Activated CD4-positive, alpha-beta memory T cell treated with anti-CD3 and anti-CD28 coated beads, Interleukin-2, amount 10 ng/mL, durations not matched to agents 7 days and 5 days (primary cell): ENCODE results near the gene NCR1. TPM values are rescaled to one million over a fixed set of nuclear protein-coding genes. Genes with fewer than 3 reads are reported as not detected.
"Not testable (repeated sequence)": the region's sequence is repeated elsewhere in the genome, so short reads cannot be mapped to it uniquely, and the experiment has no call there.

Experiments
- CTCF ChIA-PET: fragments of 350-600 bp; sonication (Branson Sonifier 250); formaldehyde crosslinking; loops from one replicate; lab custom pipeline; 2021; ENCODE audit warnings: antibody characterized with exemption, inconsistent platforms; lab: Charles Lee
- POLR2A ChIA-PET: fragments of 350-600 bp; sonication (Branson Sonifier 250); formaldehyde crosslinking; loops from one replicate; lab custom pipeline; 2021; ENCODE audit warnings: antibody characterized with exemption; lab: Charles Lee
- DNase-seq: peaks from one replicate; pipeline ENCODE4 v3.0.0-alpha.2; 2020
- H3K27ac Mint-ChIP-seq: one replicate; pipeline ENCODE4 v1.8.0; 2021; ENCODE audit warnings: mild to moderate bottlenecking, mixed read lengths
- H3K27me3 Mint-ChIP-seq: one replicate; pipeline ENCODE4 v1.8.0; 2021; ENCODE audit warnings: mixed read lengths
- H3K36me3 Mint-ChIP-seq: one replicate; pipeline ENCODE4 v1.8.0; 2021; ENCODE audit warnings: low read depth, mixed read lengths
- H3K4me1 Mint-ChIP-seq: one replicate; pipeline ENCODE4 v1.8.0; 2021; ENCODE audit warnings: mixed read lengths
- H3K4me3 Mint-ChIP-seq: one replicate; pipeline ENCODE4 v1.8.0; 2021; ENCODE audit warnings: mild to moderate bottlenecking, mixed read lengths
- H3K9me3 Mint-ChIP-seq: one replicate; pipeline ENCODE4 v1.8.0; 2021; ENCODE audit warnings: mixed read lengths
- total RNA-seq, 2 experiments: library from RNA; stranded (reverse); gene quantifications; one replicate each; pipeline ENCODE4 v1.2.3, GENCODE V29; 2021

Gene NCR1
- total RNA-seq, 2 experiments from 2014 or later: not detected

DNA sequence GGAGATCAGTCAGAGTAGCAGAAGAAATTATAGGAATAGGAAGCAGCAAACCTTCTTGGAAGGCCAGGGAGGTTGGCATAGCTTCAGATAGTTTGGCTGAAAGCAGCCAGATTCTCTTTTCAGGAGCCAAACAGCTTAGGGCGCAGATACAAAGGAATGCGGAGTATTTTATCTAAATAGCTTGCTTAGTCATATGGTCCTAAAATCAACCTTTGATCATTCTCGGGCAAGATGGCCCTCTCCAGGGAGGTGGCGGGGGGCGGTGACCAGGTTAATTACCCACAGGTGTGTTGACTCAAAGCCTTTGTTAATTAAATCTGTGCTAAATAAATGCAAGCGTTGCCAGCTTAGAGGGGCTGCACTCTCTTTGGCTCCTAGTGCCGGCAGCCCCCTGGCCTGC is 12.5 kb upstream of the NCR1 start:
- Mint-ChIP-seq H3K27ac (no peak overlapping the region), H3K36me3 (no peaks in the 10 kb centered on the region), H3K9me3 (no peaks in the 10 kb centered on the region), H3K4me3 (no peak overlapping the region), H3K27me3 (peaks cover 5% of the 10 kb centered on the region), H3K4me1 (no peaks in the 10 kb centered on the region)
- POLR2A ChIA-PET: no interaction called here
- DNase-seq: no peak
- CTCF ChIA-PET: no interaction called here

DNA sequence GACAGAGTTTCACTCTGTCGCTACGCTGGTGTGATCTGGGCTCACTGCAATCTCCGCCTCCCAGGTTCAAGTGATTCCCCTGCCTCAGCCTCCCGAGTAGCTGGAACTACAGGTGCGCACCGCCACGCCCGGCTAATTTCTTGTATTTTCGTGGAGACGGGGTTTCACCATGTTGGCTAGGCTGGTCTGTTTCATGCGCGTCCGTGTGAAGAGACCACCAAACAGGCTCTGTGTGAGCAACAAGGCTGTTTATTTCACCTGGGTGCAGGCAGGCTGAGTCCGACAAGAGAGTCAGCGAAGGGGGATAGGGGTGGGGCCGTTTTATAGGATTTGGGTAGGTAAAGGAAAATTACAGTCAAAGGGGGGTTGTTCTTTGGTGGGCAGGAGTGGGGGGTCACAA is 11.8 kb upstream of the NCR1 start:
- H3K4me1 Mint-ChIP-seq, H3K27ac Mint-ChIP-seq, CTCF ChIA-PET, POLR2A ChIA-PET, H3K9me3 Mint-ChIP-seq, H3K27me3 Mint-ChIP-seq, H3K36me3 Mint-ChIP-seq, DNase-seq, H3K4me3 Mint-ChIP-seq: not testable (repeated sequence)

DNA sequence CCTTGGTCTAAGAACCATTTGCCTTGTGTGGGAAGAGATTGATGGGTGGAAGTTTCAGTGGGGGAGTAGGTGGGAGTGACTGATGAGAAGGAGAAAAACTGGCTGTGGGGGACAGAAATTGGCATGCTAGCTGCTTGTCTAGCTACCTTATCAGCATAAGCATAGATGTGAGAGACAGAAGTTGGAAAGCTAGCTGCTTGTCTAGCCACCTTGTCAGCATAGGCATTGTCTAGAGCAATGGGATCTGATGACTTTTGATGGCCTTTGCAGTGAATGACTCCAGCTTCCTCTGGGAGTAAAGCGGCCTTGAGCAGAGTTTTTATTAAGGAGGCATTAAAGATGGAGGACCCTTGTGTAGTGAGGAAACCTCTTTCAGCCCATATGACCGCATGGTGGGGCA is 9.9 kb upstream of the NCR1 start:
- ChIA-PET CTCF (no interaction called here), POLR2A (no interaction called here)
- Mint-ChIP-seq H3K4me3 (no peak overlapping the region), H3K4me1 (no peaks in the 10 kb centered on the region), H3K36me3 (no peaks in the 10 kb centered on the region), H3K27ac (no peak overlapping the region), H3K9me3 (no peaks in the 10 kb centered on the region), H3K27me3 (peaks cover 5% of the 10 kb centered on the region)
- no peak for DNase-seq

DNA sequence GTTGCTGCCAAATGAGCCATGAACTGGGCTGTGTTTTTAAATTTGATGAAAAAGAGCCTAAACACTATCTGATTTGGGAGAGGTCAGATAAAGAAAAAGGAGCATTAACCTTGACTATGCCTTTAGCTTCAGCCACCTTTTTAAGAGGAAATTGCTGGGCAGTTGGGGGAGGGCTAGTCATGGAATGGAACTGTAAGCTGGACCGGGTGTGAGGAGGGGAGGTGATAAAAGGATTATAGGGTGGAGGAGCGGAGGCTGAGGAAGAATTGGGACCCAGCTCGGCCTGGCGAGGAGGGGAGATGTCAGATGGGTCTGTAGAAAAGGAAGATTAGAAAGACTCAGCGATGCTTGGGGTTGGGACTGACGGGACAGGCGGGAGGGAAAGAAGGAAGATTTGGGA is 7.3 kb upstream of the NCR1 start:
- H3K36me3 Mint-ChIP-seq, H3K4me3 Mint-ChIP-seq, H3K4me1 Mint-ChIP-seq, POLR2A ChIA-PET, DNase-seq, H3K27me3 Mint-ChIP-seq, CTCF ChIA-PET, H3K9me3 Mint-ChIP-seq, H3K27ac Mint-ChIP-seq: not testable (repeated sequence)

DNA sequence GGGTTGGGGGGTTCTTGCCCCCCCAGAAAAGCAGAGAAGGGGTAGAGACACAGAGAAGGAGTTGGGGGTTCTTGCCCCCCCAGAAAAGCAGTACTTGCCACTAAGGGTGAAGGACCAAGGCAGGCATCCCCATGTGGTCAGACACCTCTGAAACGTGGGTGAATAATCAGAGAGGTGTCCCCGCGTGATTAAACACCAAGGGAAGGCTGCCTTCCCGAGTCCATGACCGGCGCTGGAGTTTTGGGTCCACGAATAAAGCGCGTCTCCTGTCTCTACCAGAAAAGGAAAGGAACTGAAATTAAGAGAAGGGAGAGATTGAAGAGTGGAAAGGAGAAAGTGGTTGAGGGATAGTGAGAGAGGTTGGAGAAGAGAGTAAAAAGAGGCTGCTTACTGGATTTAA is 6.3 kb upstream of the NCR1 start:
- POLR2A ChIA-PET, H3K4me1 Mint-ChIP-seq, H3K27ac Mint-ChIP-seq, H3K27me3 Mint-ChIP-seq, H3K36me3 Mint-ChIP-seq, CTCF ChIA-PET, H3K9me3 Mint-ChIP-seq, H3K4me3 Mint-ChIP-seq, DNase-seq: not testable (repeated sequence)

DNA sequence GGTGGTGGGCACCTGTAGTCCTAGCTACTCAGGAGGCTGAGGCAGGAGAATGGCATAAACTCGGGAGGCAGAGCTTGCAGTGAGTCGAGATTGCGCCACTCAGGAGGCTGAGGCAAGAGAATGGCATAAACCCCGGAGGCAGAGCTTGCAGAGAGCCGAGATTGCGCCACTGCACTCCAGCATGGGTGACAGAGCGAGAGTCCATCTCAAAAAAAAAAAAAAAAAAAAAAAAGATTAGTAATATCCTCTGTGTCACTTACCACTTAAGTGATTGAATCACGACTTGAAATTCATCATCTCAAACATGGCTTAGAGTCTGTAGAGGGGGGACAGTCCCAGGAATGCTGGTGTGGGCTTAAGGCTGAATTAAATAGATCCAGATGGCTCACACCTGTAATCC is 4.8 kb upstream of the NCR1 start:
- H3K27ac Mint-ChIP-seq, H3K4me1 Mint-ChIP-seq, H3K9me3 Mint-ChIP-seq, H3K36me3 Mint-ChIP-seq, DNase-seq, POLR2A ChIA-PET, CTCF ChIA-PET, H3K4me3 Mint-ChIP-seq, H3K27me3 Mint-ChIP-seq: not testable (repeated sequence)

DNA sequence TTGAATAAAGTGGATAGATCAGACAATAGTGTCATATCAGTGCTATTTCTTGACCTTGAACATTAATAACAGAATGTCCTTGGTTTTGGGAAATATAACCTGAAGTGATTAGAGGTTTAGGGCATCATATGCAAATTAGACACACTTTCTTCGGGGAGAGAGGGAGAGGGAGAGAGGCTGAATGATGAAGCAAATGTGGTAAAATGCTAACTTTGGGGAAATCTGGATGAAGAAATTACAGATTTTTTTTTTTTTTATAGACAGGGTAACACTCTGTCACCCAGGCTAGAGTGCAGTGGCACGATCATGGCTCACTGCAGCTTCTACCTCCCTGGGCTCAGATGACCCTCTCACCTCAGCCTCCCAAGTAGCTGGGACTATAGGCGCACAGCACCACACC is 3.9 kb upstream of the NCR1 start:
- Mint-ChIP-seq H3K27me3 (peaks cover 6% of the 10 kb centered on the region), H3K4me3 (no peak overlapping the region), H3K4me1 (no peaks in the 10 kb centered on the region), H3K27ac (no peak overlapping the region), H3K9me3 (no peaks in the 10 kb centered on the region), H3K36me3 (no peaks in the 10 kb centered on the region)
- DNase-seq: no peak
- ChIA-PET CTCF (no interaction called here), POLR2A (no interaction called here)

DNA sequence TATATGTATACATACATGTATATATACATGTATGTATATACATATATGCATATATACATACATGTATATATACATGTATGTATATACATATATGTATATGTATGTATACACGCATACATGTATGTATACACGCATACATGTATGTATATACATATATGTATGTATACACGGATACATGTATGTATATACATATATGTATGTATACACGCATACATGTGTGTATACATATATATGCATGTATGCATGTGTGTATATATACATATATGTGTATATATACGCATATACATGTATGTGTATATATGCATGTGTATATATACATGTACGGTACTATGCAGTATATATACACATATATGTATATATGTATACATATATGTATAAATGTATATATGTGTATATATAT is 2.6 kb upstream of the NCR1 start:
- Mint-ChIP-seq H3K27me3 (peaks cover 6% of the 10 kb centered on the region), H3K4me3 (no peak overlapping the region), H3K27ac (no peak overlapping the region), H3K9me3 (no peaks in the 10 kb centered on the region), H3K36me3 (no peaks in the 10 kb centered on the region), H3K4me1 (no peaks in the 10 kb centered on the region)
- CTCF ChIA-PET: no interaction called here
- POLR2A ChIA-PET: no interaction called here
- no peak for DNase-seq

DNA sequence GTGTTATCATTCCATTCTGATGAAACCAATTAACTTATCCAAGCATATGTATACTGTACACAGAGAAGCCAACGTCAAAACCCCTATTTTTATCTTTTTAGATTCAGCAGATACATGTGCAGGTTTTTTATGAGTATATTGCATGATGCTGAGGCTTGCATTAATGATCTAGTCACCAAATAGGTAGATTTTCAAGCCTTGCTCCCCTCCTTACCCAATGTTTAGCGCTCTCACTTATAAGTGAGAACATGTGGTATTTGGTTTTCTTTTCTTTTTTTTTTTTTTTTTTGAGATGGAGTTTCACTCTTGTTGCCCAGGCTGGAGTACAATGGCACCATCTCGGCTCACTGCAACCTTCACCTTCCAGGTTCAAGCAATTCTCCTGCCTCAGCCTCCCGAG is 1.7 kb upstream of the NCR1 start:
- POLR2A ChIA-PET, H3K4me1 Mint-ChIP-seq, H3K27ac Mint-ChIP-seq, H3K4me3 Mint-ChIP-seq, DNase-seq, H3K27me3 Mint-ChIP-seq, H3K9me3 Mint-ChIP-seq, H3K36me3 Mint-ChIP-seq: not testable (repeated sequence)
- CTCF ChIA-PET: interaction anchor here (0.7 kb wide), 1 partner anchor 62 kb away, joined by 3 read pairs; the partner anchor contains the start of gene NLRP2

DNA sequence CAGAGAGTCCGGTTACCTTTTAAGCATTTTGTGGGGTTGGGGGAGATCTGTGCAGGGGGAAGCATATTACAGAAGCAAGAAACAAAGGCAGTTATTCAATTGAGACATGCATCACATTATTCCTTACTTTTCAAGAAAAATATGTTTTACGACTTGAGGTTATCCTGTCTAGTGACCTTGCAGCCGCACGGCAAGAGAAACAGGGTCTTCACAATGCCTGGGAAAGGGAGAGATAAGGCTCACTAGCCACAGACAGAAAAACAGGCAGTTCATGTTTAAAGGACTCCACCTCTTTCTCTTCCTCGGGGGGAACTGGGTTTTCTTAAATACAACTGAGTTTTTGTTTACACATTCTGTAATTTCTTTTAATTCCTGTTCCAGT is 536 bp upstream of the NCR1 start:
- ChIA-PET CTCF (no interaction called here), POLR2A (no interaction called here)
- DNase-seq: no peak
- H3K4me3 Mint-ChIP-seq: no peak overlapping the region
- H3K27me3 Mint-ChIP-seq: peaks cover 3% of the 10 kb centered on the region
- H3K9me3 Mint-ChIP-seq: no peaks in the 10 kb centered on the region
- H3K4me1 Mint-ChIP-seq: no peaks in the 10 kb centered on the region
- no peaks in the 10 kb centered on the region for H3K36me3 Mint-ChIP-seq
- H3K27ac Mint-ChIP-seq: no peak overlapping the region

DNA sequence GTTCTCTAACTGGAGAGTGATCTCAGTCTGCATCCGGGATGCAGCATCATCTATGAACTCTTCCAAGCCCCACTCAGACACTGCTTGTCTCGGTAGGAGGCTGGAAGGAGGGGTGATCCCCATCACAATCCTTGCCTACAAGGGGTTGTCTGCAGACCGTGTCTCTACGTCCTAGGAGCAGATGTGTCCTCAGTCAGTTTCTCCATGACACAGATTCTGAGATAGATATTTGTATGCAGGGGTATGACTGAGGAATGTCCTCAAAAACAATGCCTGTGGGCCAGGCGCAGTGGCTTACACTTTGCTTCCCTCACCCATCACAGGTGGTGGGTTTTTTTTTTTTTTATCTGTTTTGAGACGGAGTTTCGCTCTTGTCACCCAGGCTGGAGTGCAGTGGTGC is 871 bp downstream of the NCR1 start:
- ChIA-PET CTCF (no interaction called here), POLR2A (no interaction called here)
- H3K4me1 Mint-ChIP-seq: no peaks in the 10 kb centered on the region
- H3K27ac Mint-ChIP-seq: no peak overlapping the region
- no peak overlapping the region for H3K4me3 Mint-ChIP-seq
- DNase-seq: no peak
- no peaks in the 10 kb centered on the region for H3K36me3 Mint-ChIP-seq
- H3K27me3 Mint-ChIP-seq: peaks cover 3% of the 10 kb centered on the region
- peaks cover 2% of the 10 kb centered on the region for H3K9me3 Mint-ChIP-seq

DNA sequence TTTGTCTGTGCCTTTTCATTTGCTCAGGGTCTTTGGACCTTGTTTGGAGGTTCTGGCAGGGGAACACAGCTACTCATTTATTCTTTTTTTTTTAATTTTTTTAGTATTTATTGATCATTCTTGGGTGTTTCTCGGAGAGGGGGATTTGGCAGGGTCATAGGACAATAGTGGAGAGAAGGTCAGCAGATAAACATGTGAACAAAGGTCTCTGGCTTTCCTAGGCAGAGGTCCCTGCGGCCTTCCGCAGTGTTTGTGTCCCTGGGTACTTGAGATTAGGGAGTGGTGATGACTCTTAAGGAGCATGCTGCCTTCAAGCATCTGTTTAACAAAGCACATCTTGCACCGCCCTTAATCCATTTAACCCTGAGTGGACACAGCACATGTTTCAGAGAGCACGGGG is 2.0 kb downstream of the NCR1 start:
- H3K36me3 Mint-ChIP-seq, H3K4me1 Mint-ChIP-seq, POLR2A ChIA-PET, CTCF ChIA-PET, H3K27ac Mint-ChIP-seq, H3K9me3 Mint-ChIP-seq, DNase-seq, H3K4me3 Mint-ChIP-seq, H3K27me3 Mint-ChIP-seq: not testable (repeated sequence)

DNA sequence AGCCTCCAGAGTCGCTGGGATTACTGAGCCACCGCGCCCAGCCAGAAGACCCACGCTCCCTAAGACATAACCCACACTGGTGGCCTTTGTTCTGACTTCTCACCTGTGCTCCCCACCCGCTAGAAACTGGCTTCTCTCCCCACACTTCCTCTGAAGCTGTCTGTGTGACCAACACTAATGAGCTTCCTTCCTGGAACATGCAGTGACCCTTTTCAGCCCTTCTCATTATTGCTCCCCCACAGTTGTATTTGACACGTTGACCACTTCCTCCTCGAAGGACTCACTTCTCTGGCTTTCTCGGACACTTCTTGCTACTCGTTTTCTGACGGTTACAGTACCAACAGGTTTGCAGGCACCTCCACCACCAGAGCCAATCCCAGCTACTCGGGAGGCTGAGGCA is 10.9 kb downstream of the NCR1 start:
- ChIA-PET POLR2A (no interaction called here), CTCF (interaction anchor here (1.6 kb wide), 1 partner anchor 243 kb away, joined by 5 read pairs; no protein-coding TSS in a partner anchor)

DNA sequence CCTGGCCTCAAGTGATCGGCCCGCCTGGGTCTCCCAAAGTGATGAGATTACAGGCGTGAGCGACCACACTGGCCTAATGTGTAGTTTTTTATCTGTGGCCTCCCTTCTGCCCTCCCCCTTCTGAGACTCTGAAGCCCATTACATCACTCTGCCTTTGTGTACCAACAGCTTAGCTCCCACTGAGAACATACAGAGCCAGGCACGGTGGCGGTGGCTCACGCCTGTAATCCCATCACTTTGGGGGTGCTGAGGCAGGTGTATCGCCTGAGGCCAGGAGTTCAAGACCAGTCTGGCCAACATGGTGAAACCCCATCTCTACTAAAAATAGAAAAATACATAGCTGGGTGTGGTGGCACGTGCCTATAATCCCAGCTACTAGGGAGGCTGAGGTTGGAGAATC is 12.6 kb downstream of the NCR1 start:
- Mint-ChIP-seq H3K4me1 (peaks cover 8% of the 10 kb centered on the region), H3K9me3 (no peaks in the 10 kb centered on the region), H3K27ac (no peak overlapping the region), H3K36me3 (no peaks in the 10 kb centered on the region), H3K27me3 (peaks cover 2% of the 10 kb centered on the region), H3K4me3 (no peak overlapping the region)
- DNase-seq: no peak
- ChIA-PET CTCF (interaction anchor here (0.9 to 1.6 kb wide), 3 partner anchors 37 to 244 kb away, joined by 3 to 7 read pairs (median 5); no protein-coding TSS in a partner anchor), POLR2A (no interaction called here)

More for the DNA sequence above, 10.9 kb downstream of the NCR1 start:
- H3K4me3 Mint-ChIP-seq: no peak overlapping the region
- no peak for DNase-seq
- peaks cover 8% of the 10 kb centered on the region for H3K4me1 Mint-ChIP-seq
- no peak overlapping the region for H3K27ac Mint-ChIP-seq
- H3K27me3 Mint-ChIP-seq: no peaks in the 10 kb centered on the region
- H3K9me3 Mint-ChIP-seq: no peaks in the 10 kb centered on the region
- no peaks in the 10 kb centered on the region for H3K36me3 Mint-ChIP-seq
